Activated naive CD4-positive, alpha-beta T cell treated with anti-CD3 and anti-CD28 coated beads, Interleukin-2, amount 50 U/mL, for 72 hours (primary cell): Measurements from ENCODE around the gene CMTM4. TPM values are rescaled to one million over a fixed set of nuclear protein-coding genes. Genes with fewer than 3 reads are reported as not detected.

Experiments
- ATAC-seq, 2 donors: fragments of 150-1000 bp; cut with Tn5 transposase; 2 replicates each; pipeline ENCODE4 v1.10.0; 2021; ENCODE audit warnings: mild to moderate bottlenecking in 2 of 2, moderate library complexity in 2 of 2
- DNase-seq, 2 donors: peaks; one replicate each; pipeline ENCODE4 v3.0.0; 2021 to 2022; ENCODE audit warnings: low spot score in 2 of 2
- H3K27ac Mint-ChIP-seq, 2 donors: one replicate each; pipeline ENCODE4 v1.8.0; 2022; ENCODE audit warnings: mild to moderate bottlenecking in 2 of 2, mixed read lengths in 2 of 2
- H3K36me3 Mint-ChIP-seq, 2 donors: one replicate each; pipeline ENCODE4 v1.8.0; 2022; ENCODE audit warnings: mixed read lengths in 2 of 2
- H3K9me3 Mint-ChIP-seq, 2 donors: one replicate each; pipeline ENCODE4 v1.8.0; 2022; ENCODE audit warnings: mixed read lengths in 2 of 2
- total RNA-seq, 2 donors: library from RNA; stranded (reverse); gene quantifications; one replicate each; pipeline ENCODE4 v1.2.3, GENCODE V29; 2022

CMTM4 gene
- total RNA-seq, 2 donors from 2014 or later = 2.4 to 3.3 TPM

- ATAC-seq = no peak
- Mint-ChIP-seq H3K27ac (no peak overlapping the region), H3K36me3 (no peaks in the 10 kb centered on the region), H3K9me3 (no peaks in the 10 kb centered on the region)
- no peak for DNase-seq
Measured at GRCh38 chr16:66660422-66661209, 35.9 kb downstream of the CMTM4 start.

- Mint-ChIP-seq H3K36me3 (no peaks in the 10 kb centered on the region), H3K27ac (no peak overlapping the region), H3K9me3 (no peaks in the 10 kb centered on the region)
- no peak for ATAC-seq
- no peak for DNase-seq
Measured at GRCh38 chr16:66658860-66659190, 37.7 kb downstream of the CMTM4 start.

DNA sequence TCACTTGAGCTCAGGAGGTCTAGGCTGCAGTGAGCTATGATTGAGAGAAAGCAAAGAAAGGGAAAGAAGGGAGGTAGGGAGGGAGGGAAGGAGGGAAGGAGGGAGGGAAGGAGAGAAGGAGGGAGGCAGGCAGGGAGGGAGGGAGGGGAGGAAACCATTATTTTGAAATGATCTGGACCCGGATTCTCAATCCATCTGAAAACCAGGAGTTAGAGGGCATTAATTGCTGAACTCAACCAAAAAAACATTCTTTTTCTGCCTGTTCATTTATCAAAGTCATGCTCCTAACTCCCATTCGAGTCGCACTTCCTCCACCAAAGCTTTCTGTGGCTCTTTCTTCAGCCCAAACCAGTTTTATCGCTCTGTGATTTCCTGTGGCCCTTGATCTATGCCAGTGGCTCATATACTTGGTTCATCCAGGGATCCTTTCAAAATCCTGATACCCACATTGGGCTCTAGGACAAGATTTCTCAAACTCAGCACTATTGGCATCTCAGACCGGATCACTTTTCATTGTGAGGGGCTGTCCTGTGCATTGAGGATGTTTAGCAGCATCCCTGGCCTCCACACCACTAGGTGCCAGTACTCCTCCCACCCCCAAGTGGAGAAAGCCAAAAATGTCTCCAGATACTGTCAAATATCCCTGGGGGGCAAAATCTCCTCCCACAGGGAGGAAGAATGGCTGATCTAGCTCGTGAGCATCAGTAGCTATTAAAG lies 38.2 kb downstream of the CMTM4 start:
- no peaks in the 10 kb centered on the region for H3K36me3 Mint-ChIP-seq
- no peak for DNase-seq
- no peak overlapping the region for H3K27ac Mint-ChIP-seq
- no peak for ATAC-seq
- H3K9me3 Mint-ChIP-seq = no peaks in the 10 kb centered on the region

DNA sequence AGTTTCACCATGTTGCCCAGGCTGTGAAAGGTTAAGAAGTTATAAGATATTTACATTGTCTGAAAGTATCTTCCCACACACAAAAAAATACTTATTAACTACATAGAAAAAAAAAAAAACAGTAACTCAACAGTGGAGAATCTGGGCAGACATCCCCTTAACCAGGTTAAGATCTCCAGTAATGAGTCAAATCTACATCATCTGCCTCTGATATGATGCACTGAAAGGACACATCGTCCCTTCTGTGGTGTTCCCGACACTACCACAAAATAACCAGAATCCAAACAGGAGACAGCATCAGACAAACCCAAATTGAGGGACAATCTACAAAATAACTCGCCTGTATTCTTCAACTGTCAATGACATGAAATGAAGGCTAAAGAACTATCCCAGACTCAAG lies 40.0 kb downstream of the CMTM4 start:
- DNase-seq (no peak), ATAC-seq (no peak)
- no peaks in the 10 kb centered on the region for H3K9me3 Mint-ChIP-seq
- no peak overlapping the region for H3K27ac Mint-ChIP-seq
- no peaks in the 10 kb centered on the region for H3K36me3 Mint-ChIP-seq

DNA sequence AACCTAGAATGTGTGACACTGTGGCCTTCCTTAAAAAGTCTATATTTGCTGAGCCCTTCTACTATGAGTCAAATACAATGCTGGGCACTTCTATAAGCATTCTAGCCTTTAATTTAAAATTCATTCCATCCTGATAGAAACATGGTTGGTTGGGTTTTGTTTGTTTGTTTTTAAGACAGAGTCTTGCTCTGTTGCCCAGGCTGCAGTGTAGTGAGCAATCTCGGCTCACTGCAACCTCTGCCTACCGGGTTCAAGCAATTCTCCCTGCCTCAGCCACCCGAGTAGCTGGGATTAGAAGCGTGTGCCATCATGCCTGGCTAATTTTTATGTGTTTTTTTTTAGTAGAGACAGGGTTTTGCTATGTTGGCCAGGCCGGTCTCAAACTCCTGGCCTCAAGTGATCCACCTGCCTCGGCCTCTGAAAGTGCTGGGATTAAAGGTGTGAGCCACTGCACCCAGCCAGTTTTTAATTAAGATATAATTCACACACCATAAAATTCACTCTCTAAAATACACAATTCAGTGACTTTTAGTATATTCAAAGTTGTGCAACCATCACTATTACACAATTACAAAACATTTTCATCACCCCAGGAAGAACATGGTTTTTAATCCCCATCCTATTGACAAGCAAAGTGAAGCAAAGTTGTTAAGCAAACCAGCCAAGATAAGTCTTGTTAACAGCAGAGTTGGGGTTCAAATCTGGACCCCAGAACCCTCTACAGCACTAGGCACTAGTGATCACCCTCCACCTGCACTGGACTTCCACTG lies 42.8 kb downstream of the CMTM4 start:
- DNase-seq (no peak), ATAC-seq (no peak)
- Mint-ChIP-seq H3K36me3 (no peaks in the 10 kb centered on the region), H3K27ac (no peak overlapping the region), H3K9me3 (no peaks in the 10 kb centered on the region)

- no peak for ATAC-seq
- DNase-seq = no peak
- Mint-ChIP-seq H3K9me3 (no peaks in the 10 kb centered on the region), H3K36me3 (no peaks in the 10 kb centered on the region), H3K27ac (no peak overlapping the region)
Measured at GRCh38 chr16:66652661-66653360, 43.7 kb downstream of the CMTM4 start.

DNA sequence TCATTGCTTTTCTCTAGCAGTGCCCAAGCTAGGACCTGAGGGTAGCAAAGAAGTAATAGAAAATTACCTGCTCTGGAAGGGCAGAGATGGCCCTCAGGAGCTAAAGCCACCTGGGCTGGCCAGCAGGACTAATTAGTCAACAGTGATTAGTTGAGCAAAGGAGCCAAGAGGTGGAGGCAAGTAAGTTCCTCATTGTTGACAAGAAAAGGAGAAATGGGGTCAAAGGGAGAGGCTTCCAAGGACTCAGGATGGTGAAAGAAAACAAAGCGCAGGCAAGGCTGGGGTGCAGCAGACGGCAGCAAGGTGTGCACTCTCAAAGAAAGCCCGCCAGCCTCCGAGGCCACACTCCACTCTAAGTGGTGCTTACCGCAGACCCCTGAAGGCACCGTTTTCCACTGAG lies 44.6 kb downstream of the CMTM4 start:
- no peaks in the 10 kb centered on the region for H3K9me3 Mint-ChIP-seq

DNA sequence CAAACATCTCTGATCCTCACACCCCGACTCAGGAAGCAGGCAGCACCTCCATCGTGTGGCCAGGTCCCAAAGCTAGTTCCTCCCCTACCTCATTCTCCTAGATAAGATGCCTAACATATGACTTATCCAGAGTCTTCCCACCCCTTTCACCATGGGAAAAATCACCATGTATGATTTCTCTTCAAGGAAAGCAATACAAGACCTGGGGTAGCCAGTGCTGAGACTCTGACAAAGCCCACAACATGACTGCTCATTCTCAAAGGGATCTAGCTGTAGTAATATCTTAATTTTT lies 45.1 kb downstream of the CMTM4 start:
- Mint-ChIP-seq H3K36me3 (no peaks in the 10 kb centered on the region), H3K9me3 (no peaks in the 10 kb centered on the region), H3K27ac (no peak overlapping the region)
- DNase-seq = no peak
- ATAC-seq = no peak

More for the DNA sequence above, 44.6 kb downstream of the CMTM4 start:
- ATAC-seq = no peak
- no peak for DNase-seq
- no peaks in the 10 kb centered on the region for H3K36me3 Mint-ChIP-seq
- H3K27ac Mint-ChIP-seq = no peak overlapping the region

- Mint-ChIP-seq H3K27ac (peak overlapping the region in 1 of 2 donors; percentile 50), H3K36me3 (no peaks in the 10 kb centered on the region), H3K9me3 (no peaks in the 10 kb centered on the region)
- DNase-seq = peak; percentile 57 to 86
- peak; percentile 98 to 99 for ATAC-seq
Measured at GRCh38 chr16:66650707-66651473, 45.7 kb downstream of the CMTM4 start.

DNA sequence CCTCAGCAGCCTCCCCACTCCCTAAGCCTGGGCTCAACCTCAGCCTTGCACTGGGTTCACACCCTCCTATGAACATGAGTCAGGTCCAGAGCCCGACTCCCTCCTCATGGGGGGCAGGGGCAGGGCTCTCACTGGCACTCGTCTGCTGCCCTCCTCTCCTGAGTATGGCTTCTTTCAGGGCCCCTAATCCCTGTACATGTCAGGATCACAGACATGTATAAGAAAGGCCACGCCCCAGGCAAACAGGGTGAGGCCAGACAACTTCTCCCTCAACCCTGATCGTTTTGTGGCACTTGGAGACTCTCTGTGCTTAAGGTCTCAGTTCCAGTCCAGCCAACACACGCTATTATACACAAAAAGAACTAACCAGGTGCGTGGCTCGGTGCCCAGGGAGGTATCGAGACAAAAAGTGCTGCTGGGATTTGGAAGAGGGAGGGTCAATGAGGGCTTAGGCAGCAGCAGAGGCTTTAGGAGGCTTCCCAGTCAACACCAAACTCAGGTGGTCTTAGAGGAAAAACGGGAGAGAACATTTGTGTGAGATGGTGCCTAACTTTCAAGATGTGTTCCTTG lies 46.8 kb downstream of the CMTM4 start:
- no peak overlapping the region for H3K27ac Mint-ChIP-seq

DNA sequence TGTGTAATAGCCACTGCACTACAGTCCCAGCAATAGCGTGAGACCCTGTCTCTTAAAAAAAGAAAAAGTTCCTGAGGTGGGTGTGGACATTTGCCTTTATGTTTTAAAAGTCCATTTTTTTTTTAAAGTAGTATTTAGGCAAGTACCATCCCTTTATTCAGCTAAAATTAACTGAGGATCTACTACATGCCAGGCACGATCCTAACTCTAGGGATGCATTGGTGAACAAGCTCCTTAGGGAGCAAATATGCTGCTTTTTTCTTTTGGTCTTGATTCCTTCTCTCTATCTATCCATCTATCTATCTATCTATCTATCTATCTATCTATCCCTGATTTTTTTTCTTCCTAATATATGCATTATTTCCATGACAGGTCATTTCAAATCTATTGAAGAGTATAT lies 47.4 kb downstream of the CMTM4 start:
- Mint-ChIP-seq H3K36me3 (no peaks in the 10 kb centered on the region), H3K9me3 (no peaks in the 10 kb centered on the region), H3K27ac (no peak overlapping the region)
- ATAC-seq = no peak
- DNase-seq = no peak

More for the DNA sequence above, 46.8 kb downstream of the CMTM4 start:
- Mint-ChIP-seq H3K36me3 (no peaks in the 10 kb centered on the region), H3K9me3 (no peaks in the 10 kb centered on the region)
- DNase-seq (no peak), ATAC-seq (no peak)

- H3K9me3 Mint-ChIP-seq = no peaks in the 10 kb centered on the region
- no peaks in the 10 kb centered on the region for H3K36me3 Mint-ChIP-seq
- ATAC-seq = no peak
- no peak for DNase-seq
- no peak overlapping the region for H3K27ac Mint-ChIP-seq
Measured at GRCh38 chr16:66647866-66648265, 48.7 kb downstream of the CMTM4 start.

- no peaks in the 10 kb centered on the region for H3K36me3 Mint-ChIP-seq
- DNase-seq (no peak), ATAC-seq (no peak)
- no peaks in the 10 kb centered on the region for H3K9me3 Mint-ChIP-seq
- no peak overlapping the region for H3K27ac Mint-ChIP-seq
Measured at GRCh38 chr16:66641387-66641786, 55.2 kb downstream of the CMTM4 start.

GRCh38 chr16:66640724-66641314 lies 55.7 kb downstream of the CMTM4 start:
- DNase-seq (no peak), ATAC-seq (no peak)
- no peaks in the 10 kb centered on the region for H3K9me3 Mint-ChIP-seq
- H3K27ac Mint-ChIP-seq = no peak overlapping the region
- no peaks in the 10 kb centered on the region for H3K36me3 Mint-ChIP-seq

- DNase-seq = no peak
- Mint-ChIP-seq H3K27ac (no peak overlapping the region), H3K9me3 (no peaks in the 10 kb centered on the region), H3K36me3 (no peaks in the 10 kb centered on the region)
- ATAC-seq = no peak
Measured at GRCh38 chr16:66639091-66639885, 57.3 kb downstream of the CMTM4 start.
